Measurements from ENCODE around the gene JHY.
"Not testable (repeated sequence)": the region's sequence is repeated elsewhere in the genome, so short reads cannot be mapped to it uniquely, and the experiment has no call there.

JHY gene

GRCh38 chr11:122882189-122882856 lies at the start of gene JHY:
TSS of gene JHY (plus strand) at chr11:122882759. CDS start at chr11:122885850, 3,091 bp downstream.
- peak in 1 of 2 donors; percentile 24 for DNase-seq (ENCODE audit: low read depth in 2 of 2)

DNA sequence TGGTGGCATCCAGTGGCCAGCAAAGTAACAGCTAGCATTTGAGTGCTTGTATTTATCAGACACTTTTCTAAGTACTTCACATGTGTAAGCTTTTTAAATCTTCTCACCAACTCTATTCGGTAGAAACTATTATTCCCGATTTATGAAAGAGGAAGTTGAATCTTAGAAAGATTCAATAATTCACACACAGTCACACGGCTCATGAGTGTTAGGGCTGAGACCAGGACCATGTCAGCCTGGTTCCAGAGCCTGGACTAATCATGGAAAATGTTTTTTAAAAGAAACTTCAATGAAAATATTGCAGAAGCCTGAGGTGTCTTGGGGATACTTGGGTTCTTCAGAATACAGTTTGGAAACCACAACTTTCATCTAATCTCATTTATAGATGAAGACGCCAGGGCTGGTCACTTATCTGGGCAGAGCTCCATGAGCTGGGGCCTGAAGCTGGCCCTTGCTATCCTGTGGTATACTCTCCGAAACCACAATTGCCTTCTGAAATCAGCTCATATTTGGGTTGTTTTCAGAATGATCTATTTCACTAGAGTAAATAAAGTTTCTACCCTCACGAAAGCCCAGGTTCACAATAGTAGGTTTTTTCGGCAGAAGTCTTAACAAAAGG lies 48.6 kb upstream of the JHY start:
- no peak for DNase-seq (ENCODE audit: low read depth in 2 of 2)

GRCh38 chr11:122836916-122837315 lies 45.6 kb upstream of the JHY start:
- DNase-seq (ENCODE audit: low read depth in 2 of 2) = no peak

- DNase-seq (ENCODE audit: low read depth in 2 of 2) = no peak
Measured at GRCh38 chr11:122837528-122838346, 44.8 kb upstream of the JHY start.

DNA sequence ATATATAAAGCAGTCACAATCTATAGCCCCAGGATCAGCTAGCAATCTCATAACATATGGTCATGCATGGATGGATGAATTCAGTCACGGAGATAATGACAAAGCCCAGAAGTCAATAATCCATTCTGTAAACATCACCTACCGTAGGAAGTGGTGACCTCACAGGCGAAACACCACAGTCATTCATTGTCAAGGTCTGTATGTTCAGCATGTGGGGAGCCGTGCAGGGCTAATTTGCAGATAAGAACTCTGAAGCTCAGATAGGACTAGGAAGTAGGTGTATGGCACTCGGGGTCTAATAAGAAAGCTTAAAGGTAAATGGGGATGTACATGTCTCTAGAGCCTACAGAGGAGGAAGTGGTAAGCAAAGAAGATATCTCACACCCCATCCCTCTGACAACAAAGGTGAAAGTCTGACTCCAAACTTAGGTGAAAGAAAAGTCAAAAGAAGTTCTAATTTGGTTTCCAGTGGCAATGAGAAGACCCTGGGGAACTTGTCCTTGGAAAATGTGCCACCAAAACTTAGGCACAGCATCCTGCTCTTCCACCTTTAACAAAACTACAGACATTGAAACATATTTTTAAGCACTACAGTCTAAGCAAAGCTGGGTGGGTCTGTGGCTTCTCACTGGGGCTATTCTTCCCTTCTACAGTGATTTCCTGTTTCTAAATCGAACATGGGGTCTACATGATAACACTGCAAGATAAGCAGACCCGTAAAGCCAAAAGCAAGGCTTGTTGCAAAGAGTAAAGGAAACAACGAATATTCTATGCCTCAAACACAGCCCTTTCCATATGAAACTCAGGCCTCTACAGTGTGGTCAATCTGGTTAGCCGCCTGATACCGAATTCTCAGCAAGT lies 39.0 kb upstream of the JHY start:
- DNase-seq (ENCODE audit: low read depth in 2 of 2) = peak in 1 of 2 donors; percentile 26

DNA sequence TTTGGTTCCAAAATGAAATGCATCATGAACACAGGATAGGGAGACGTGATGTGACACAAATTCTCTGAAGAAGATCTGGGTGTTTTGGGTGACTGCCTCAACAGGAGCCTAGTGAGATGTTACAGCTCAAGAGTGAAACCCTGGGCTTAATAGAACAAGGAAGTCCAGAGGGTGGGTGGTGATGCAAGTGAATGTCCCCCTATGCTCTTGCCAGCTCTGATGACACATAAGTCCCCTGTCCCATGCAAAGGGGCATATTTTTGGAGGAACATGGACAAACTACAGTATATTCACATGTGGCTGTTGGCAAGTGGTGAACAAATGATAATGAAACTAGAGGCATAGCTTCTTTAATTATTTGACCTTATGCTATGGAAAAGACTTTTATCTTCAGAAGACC lies 35.1 kb upstream of the JHY start:
- DNase-seq (ENCODE audit: low read depth in 2 of 2) = no peak

DNA sequence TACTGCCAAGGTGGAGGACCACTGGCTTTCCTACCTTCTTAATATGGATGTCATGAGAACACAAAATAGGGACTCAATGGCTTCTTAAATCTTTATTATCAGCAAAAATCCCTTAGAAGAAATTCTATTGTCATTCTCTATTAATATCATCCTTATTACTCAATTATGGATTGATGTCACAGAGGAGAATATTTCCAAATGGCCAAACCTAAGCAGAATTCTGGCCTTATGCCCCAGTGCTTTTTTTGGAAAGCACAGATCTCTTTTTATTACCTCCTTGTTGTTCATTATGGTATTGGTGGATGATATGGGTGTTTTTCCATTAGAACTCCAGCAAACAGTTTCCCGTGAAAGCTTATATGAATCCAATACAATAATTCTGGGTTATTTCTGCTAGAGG lies 34.4 kb upstream of the JHY start:
- no peak for DNase-seq (ENCODE audit: low read depth in 2 of 2)

DNA sequence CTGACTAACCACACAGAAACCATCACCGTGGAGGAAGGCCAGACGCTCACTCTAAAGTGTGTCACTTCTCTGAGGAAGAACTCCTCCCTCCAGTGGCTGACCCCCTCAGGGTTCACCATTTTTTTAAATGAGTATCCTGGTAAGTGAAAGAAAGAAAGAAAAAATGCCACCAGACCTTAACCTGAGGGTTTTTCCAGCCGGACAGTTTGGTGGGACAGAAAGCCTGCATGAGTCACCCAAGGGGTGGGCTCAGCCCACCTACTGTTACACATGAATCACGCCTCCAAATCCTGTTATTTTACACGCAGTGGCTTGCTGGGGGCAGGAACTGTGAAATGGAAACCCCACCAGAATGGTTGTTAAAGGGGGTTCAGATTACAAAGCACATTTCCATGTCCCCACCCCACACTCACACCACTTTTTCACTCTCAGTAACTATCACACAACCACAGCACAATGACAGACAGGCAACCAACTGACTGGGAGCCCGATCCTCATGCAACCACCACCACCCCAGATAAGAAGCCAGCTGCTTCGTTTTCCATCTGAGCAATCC lies 32.4 kb upstream of the JHY start:
- peak in 1 of 2 donors; percentile 16 for DNase-seq (ENCODE audit: low read depth in 2 of 2)

- no peak for DNase-seq (ENCODE audit: low read depth in 2 of 2)
Measured at GRCh38 chr11:122851366-122851966, 31.1 kb upstream of the JHY start.

DNA sequence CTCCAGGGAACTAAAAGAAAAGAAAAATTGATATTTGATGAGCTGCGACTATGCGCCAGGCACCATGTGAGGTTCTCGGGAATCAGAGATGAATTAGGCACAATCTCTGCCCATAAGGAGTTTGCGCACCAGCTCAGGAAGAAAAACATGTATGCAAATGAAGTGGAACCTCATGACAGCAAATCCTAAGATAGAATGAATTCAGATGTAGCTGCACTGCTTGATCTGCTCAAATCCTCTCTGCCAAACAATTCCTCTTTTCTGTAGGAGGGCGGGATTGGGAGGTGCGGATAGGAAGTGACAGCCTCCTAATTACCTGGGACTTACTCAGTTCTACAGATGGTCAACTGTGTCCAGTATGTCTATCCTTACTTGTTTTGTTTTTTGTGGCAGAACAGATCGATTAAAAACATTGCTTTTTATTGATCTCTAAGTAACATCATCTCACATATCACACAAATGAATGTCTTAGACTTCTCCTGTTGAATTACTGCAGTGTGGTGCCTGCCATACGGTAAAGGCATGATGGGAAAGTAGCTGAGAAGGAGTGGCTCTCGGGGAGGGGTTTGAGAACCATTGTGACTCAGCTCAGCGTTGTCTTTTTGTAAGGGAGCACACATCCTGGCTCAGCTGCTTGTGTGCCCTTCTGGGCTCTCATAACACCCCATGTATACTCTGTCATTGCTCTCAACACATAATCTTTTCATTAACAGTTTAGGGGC lies 30.3 kb upstream of the JHY start:
- peak in 1 of 2 donors; percentile 10 for DNase-seq (ENCODE audit: low read depth in 2 of 2)

DNA sequence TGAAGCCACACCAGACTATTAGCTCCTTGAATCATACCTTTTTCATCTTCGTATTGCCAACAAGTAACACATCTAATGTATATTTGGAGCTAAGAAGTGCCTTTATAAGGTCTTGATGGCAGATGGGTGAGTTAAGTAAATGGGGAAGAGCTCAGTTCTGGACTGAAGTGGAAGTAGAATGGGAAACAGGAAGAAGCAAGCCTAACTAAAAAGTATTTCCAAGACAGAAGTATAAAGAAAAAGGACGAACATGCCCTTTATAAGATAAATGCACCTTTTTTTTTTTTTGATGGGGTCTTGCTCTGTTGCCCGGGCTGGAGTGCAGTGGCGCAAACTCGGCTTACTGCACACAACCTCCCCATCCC lies 29.8 kb upstream of the JHY start:
- DNase-seq (ENCODE audit: low read depth in 2 of 2) = no peak

DNA sequence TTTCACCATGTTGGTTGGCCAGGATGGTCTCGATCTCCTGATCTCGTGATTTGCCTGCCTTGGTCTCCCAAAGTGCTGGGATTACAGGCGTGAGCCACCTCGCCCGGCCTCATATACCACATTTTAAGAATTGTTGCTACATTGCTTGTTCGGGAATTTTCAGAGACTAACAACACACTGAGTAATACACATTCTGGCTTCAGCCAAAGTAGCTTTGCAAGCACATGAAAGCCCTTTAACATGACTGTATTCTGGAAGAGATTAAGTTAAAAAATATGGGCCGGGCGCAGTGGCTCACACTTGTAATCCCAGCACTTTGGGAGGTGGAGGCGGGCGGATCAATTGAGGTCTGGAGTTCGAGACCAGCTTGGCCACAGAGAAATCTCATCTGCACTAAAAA lies 29.3 kb upstream of the JHY start:
- DNase-seq (ENCODE audit: low read depth in 2 of 2) = no peak

- peak in 1 of 2 donors; percentile 19 for DNase-seq (ENCODE audit: low read depth in 2 of 2)
Measured at GRCh38 chr11:122853971-122854446, 28.6 kb upstream of the JHY start.

DNA sequence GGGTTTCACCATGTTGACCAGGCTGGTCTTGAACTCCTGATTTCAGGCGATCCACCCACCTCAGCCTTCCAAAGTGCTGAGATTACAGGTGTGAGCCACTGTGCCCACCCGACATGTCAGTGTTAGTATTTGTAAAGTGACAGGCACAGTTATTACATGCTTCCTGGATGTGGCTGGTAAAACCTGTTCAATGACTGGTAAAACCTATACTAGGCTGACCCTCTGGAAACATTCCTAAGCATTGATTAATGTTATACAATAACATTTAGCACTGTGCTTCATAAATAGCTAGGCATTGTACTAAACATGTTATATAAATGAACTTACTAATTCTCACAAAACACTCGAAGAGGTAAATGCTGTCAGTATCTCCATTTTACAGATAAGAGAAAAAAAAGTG lies 20.9 kb upstream of the JHY start:
- DNase-seq (ENCODE audit: low read depth in 2 of 2) = no peak

- DNase-seq (ENCODE audit: low read depth in 2 of 2) = no peak
Measured at GRCh38 chr11:122862091-122862490, 20.5 kb upstream of the JHY start.

GRCh38 chr11:122863154-122863553 lies 19.4 kb upstream of the JHY start:
- not testable (repeated sequence) for DNase-seq (ENCODE audit: low read depth in 2 of 2)

GRCh38 chr11:122863704-122864326 lies 18.7 kb upstream of the JHY start:
- peak in 1 of 2 donors; percentile 33 for DNase-seq (ENCODE audit: low read depth in 2 of 2)

DNA sequence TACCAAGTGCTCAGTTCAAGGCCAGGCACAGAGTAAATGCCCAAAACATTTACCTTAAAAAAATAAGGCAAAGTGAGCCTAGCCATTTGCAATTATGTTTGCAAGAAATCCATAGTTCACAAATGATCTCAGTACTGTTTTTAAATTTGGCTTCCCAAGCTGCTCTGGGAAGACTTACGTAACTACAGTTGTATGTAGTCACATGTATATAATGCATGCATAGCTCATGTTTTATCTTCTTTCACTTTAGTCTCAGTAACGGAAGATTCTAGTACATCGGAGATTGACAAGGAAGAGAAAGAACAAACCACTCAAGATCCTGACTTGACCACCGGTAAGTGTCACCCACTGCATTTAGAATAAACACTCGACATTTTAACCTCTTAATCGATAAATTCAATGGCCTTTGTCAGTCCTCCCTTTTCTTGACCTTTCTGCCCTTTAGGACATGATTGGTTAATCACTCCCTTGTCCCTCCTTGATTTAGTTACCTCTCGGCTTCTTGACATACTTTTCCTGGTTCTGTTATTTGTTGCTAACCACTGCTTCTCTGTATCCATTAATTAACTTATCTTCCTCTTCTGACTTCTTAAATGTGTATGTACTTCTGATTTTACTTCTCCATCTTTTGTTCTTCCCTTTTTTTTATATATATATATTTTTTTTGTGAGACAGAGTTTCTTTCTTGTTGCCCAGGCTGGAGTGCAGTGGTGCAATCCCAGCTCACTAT lies 18.0 kb upstream of the JHY start:
- no peak for DNase-seq (ENCODE audit: low read depth in 2 of 2)

- DNase-seq (ENCODE audit: low read depth in 2 of 2) = no peak
Measured at GRCh38 chr11:122869622-122870021, 12.9 kb upstream of the JHY start.

All from stimulated activated CD4-positive, alpha-beta T cell treated with anti-CD3 and anti-CD28 coated beads, Interleukin-4, amount 100 ng/mL, for 48 hours (primary cell).